Stomach (tissue), 9 donors: ENCODE data around the gene PLCXD1. TPM values are rescaled to one million over a fixed set of nuclear protein-coding genes. Genes with fewer than 3 reads are reported as not detected.

ENCODE experiments used
- DNase-seq, 2 donors: peaks; one replicate each; pipeline versions ENCODE4 v3.0.0 to v3.0.0-alpha.2; 2013 to 2019
- H3K27ac ChIP-seq, 5 donors: fragments of 200-600 bp in 4 of 5; sonication (generic) in 4 of 5; one replicate each; pipeline ENCODE4 v1.5.1; 2013 to 2019; ENCODE audit warnings: mild to moderate bottlenecking in 1 of 5, moderate library complexity in 1 of 5
- H3K27me3 ChIP-seq, 3 donors: fragments of 200-600 bp; sonication (generic); one replicate each; pipeline ENCODE4 v1.5.1; 2017 to 2019; ENCODE audit warnings: mixed run types in 1 of 3
- H3K36me3 ChIP-seq, 4 donors: fragments of 200-600 bp; sonication (generic); 1 replicate in 3 of 4; 2 replicates in 1 of 4; pipeline ENCODE4 v1.5.1; 2016 to 2019
- H3K4me1 ChIP-seq, 4 donors: fragments of 200-600 bp; sonication (generic); one replicate each; pipeline ENCODE4 v1.5.1; 2016 to 2019
- H3K4me3 ChIP-seq, 4 donors: fragments of 200-600 bp; sonication (generic) in 3 of 4; one replicate each; pipeline ENCODE4 v1.5.1; 2016 to 2019; ENCODE audit warnings: mild to moderate bottlenecking in 1 of 4
- H3K9me3 ChIP-seq, 4 donors: fragments of 200-600 bp; sonication (generic); one replicate each; pipeline ENCODE4 v1.5.1; 2016 to 2019
- EP300 ChIP-seq: sonication (generic); formaldehyde crosslinking; IDR thresholded peaks from one replicate; pipeline ENCODE4 v1.6.1; 2017; ENCODE audit warnings: antibody characterized with exemption
- POLR2A ChIP-seq, 4 donors: fragments of 450-650 bp; IDR thresholded peaks; one replicate each; pipeline ENCODE4 v1.6.1; 2016; ENCODE audit warnings: antibody characterized with exemption in 4 of 4, control low read depth in 2 of 4, mild to moderate bottlenecking in 1 of 4, moderate library complexity in 1 of 4
- POLR2AphosphoS5 ChIP-seq, 3 donors: sonication (generic); formaldehyde crosslinking; IDR thresholded peaks; one replicate each; pipeline ENCODE4 v1.6.1; 2016; ENCODE audit warnings: antibody characterized with exemption in 3 of 3
- WGBS, 5 donors: extraction: QIAGEN DNeasy Blood & Tissue Kit in 3 of 5; methylation state at CpG; one replicate each; pipeline versions ENCODE4 v1.1.5 to v1.1.7; 2013 to 2018; 5-methylcytosine and 5-hydroxymethylcytosine counted together
- intact Hi-C: fragments of 100-400 bp; cut with DNase I; formaldehyde crosslinking; loops from one replicate; pipeline ENCODE4 v1.15.1; 2023; ENCODE audit warnings: low total_unique reads
- polyA plus RNA-seq, 3 donors: library from polyadenylated mRNA; stranded (reverse); fragments of 200-250 nt; gene quantifications; one replicate each; pipeline ENCODE4 v1.2.3, GENCODE V29; 2013
- total RNA-seq, 5 donors: library from RNA; depleted of rRNA; stranded (reverse); fragments of >200 nt; gene quantifications; one replicate each; pipeline versions ENCODE4 v1.1.0 to v1.2.3, GENCODE V29; 2014 to 2016
- TF ChIP-seq, protein P1 (sequence below), 7 experiments: fragments of 450-650 bp in 4 of 7; fragments of 200-600 bp in 3 of 7; sonication (generic) in 3 of 7; IDR thresholded peaks; one replicate each; pipeline ENCODE4 v1.5.1; 2016 to 2019; ENCODE audit warnings: antibody characterized with exemption in 7 of 7, control low read depth in 2 of 7, mild to moderate bottlenecking in 1 of 7
- donor health status: healthy with polysubstance abuse.
- donor health status: Bipolar disorder and iron deficiency.
- donor health status: healthy.

The PLCXD1 gene
- total and polyA plus RNA-seq, 8 donors, result 8.4 to 114 (median 23.4) TPM

DNA sequence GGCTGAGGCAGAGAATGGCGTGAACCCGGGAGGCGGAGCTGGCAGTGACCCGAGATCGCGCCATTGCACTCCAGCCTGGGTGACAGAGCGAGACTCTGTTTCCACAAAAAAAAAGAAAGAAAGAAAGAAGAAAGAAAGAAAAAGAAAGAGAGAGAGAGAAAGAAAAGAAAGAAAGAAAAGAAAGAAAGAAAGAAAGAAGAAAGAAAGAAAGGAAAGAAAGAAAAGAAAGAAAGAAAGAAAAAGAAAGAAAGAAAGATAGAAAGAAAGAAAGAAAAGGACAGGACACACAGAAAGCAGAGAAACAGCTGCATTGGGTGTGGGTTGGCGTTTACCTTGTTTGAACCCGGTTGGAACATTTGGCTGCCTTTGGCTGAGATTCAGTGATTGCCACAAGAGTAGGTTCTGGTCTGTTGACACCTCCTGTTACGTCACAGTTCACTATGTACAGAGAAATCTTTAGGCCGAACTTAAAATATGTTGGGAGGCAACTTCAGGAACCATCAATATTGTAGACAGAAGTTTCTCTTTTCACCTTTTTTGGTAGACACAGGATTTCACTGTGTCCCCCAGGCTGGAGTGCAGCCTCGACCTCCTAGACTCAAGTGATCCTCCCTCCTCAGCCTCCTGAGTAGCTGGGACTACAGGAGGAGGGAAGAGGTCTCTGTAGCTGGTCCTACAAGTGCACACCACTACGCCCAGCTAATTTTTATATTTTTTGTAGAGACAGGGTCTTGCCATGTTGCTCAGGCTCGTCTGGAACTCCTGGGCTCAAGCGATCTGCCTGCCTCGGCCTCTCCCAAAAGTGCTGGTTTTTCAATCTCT, 16.3 kb upstream of the PLCXD1 start:
- intact Hi-C loops, result no loop called here
- TF ChIP-seq, protein P1, sequence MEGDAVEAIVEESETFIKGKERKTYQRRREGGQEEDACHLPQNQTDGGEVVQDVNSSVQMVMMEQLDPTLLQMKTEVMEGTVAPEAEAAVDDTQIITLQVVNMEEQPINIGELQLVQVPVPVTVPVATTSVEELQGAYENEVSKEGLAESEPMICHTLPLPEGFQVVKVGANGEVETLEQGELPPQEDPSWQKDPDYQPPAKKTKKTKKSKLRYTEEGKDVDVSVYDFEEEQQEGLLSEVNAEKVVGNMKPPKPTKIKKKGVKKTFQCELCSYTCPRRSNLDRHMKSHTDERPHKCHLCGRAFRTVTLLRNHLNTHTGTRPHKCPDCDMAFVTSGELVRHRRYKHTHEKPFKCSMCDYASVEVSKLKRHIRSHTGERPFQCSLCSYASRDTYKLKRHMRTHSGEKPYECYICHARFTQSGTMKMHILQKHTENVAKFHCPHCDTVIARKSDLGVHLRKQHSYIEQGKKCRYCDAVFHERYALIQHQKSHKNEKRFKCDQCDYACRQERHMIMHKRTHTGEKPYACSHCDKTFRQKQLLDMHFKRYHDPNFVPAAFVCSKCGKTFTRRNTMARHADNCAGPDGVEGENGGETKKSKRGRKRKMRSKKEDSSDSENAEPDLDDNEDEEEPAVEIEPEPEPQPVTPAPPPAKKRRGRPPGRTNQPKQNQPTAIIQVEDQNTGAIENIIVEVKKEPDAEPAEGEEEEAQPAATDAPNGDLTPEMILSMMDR (IDR thresholded peaks at IDR 0.05), result no peak
- peak in 1 of 3 donors; percentile 21 for TF ChIP-seq POLR2AphosphoS5 (IDR thresholded peaks at IDR 0.05)
- TF ChIP-seq EP300, result no peak
- no peak for TF ChIP-seq POLR2A (IDR thresholded peaks at IDR 0.05)
- no peaks in the 10 kb centered on the region for H3K9me3 ChIP-seq
- H3K27ac ChIP-seq, result peak overlapping the region in 3 of 5 donors; percentile 42 to 60 (median 58)
- H3K4me3 ChIP-seq, result no peak overlapping the region
- no peaks in the 10 kb centered on the region for H3K36me3 ChIP-seq
- DNase-seq, result peak; percentile 55 to 76
- H3K4me1 ChIP-seq, result peaks cover 7 to 32% (median 27%) of the 10 kb centered on the region in 4 donors
- no peaks in the 10 kb centered on the region for H3K27me3 ChIP-seq
- 65 to 76% (median 69%) methylated on average over 16 of the region's 16 CpGs for WGBS, 5 donors

DNA sequence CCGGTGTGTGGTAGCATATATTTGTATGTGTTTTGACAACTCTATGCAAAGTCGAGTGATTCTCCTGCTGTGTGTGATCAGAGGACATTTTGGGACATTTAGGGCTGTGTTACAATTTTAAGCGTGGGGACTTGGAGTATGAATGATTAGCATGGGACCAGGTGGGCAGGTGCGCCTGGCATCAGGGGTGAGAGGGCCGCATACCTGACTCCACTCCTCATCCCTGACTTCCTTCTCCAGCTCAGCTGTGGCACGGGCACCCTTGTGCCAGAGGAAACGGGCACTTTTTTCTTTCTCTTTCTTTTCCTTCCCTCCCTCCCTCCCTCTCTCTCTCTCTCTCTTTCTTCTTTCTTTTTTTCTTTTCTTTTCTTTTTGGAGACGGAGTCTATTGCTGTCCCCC, 15.7 kb upstream of the PLCXD1 start:
- no peak overlapping the region for H3K4me3 ChIP-seq
- H3K9me3 ChIP-seq, result no peaks in the 10 kb centered on the region
- peak overlapping the region in 3 of 5 donors; percentile 11 to 58 (median 42) for H3K27ac ChIP-seq
- DNase-seq, result peak in 1 of 2 donors; percentile 13
- H3K36me3 ChIP-seq, result no peaks in the 10 kb centered on the region
- TF ChIP-seq POLR2AphosphoS5 (IDR thresholded peaks at IDR 0.05) (no peak), POLR2A (IDR thresholded peaks at IDR 0.05) (no peak), EP300 (no peak)
- TF ChIP-seq, protein P1 (IDR thresholded peaks at IDR 0.05), result no peak
- WGBS, 5 donors, result 80 to 87% (median 83%) methylated on average over 8 of the region's 8 CpGs
- peaks cover 7 to 32% (median 27%) of the 10 kb centered on the region in 4 donors for H3K4me1 ChIP-seq
- intact Hi-C loops, result no loop called here
- no peaks in the 10 kb centered on the region for H3K27me3 ChIP-seq

DNA sequence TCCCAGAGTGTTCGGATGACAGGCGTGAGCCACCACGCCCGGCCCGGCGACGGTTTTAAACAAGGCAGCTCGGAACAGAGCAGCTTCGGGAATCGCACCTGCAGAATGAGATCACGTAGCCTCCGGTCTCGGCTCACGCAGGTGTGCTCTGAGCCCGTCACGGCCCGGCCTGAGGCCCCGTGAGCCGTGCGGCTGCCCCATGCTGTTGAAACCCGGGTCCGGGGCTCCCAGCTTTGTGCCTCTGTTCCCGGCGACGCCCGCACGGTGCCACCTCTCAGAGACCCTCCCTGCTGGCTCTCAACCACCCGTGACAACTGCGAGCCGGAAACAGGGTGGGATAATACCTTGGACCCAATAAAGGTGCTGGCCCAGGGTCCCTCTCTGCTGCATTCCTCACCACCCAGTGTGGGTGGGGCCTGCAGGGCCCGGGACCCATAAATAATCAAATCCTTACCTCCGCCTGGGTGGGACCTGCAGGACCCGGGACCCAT, 13.4 kb upstream of the PLCXD1 start:
- Histone ChIP-seq H3K36me3 (no peaks in the 10 kb centered on the region), H3K27me3 (no peaks in the 10 kb centered on the region), H3K4me1 (peaks cover 7 to 15% (median 11%) of the 10 kb centered on the region in 4 donors), H3K4me3 (no peak overlapping the region), H3K9me3 (no peaks in the 10 kb centered on the region), H3K27ac (no peak overlapping the region)
- WGBS, 5 donors, result 71 to 95% (median 89%) methylated on average over 16 to 33 of the region's 33 CpGs
- TF ChIP-seq POLR2AphosphoS5 (IDR thresholded peaks at IDR 0.05) (no peak), EP300 (no peak), POLR2A (IDR thresholded peaks at IDR 0.05) (no peak)
- TF ChIP-seq, protein P1 (IDR thresholded peaks at IDR 0.05), result no peak
- intact Hi-C loops, result no loop called here
- DNase-seq, result peak in 1 of 2 donors; percentile 23

DNA sequence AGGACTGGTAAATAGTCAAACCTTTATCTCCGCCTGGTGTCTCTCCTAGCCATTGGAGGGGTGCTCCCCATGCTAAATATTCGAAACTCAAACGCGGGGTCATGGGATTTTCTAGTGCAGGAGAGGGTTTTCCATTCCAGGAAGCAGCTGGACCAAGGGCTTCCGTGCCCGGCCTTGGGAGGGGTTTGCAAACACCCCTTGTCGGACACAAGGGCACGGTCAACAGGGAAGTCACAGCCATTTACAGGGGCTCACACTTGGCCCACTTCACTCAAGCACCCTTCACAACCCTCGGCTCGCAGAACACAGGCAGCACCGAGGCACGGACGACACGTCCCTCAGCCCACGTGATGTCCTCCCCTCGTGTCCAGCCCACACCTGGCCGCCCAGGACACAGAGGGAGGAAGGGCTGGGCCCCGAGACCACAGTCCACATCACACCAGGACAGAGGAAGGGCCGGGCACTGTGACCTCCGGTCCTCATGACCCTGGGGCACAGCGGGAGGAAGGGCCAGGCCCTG, 10.3 kb upstream of the PLCXD1 start:
- Histone ChIP-seq H3K27ac (peak overlapping the region in 1 of 5 donors; percentile 11), H3K27me3 (peaks cover 0 to 6% (median 0%) of the 10 kb centered on the region in 3 donors), H3K4me1 (peaks cover 7 to 10% (median 8%) of the 10 kb centered on the region in 4 donors), H3K36me3 (no peaks in the 10 kb centered on the region), H3K4me3 (no peak overlapping the region), H3K9me3 (no peaks in the 10 kb centered on the region)
- TF ChIP-seq POLR2A (IDR thresholded peaks at IDR 0.05) (no peak), EP300 (no peak), POLR2AphosphoS5 (IDR thresholded peaks at IDR 0.05) (no peak)
- TF ChIP-seq, protein P1 (IDR thresholded peaks at IDR 0.05), result no peak
- WGBS, 5 donors, result 71 to 85% (median 82%) methylated on average over 11 to 21 of the region's 21 CpGs
- intact Hi-C loops, result no loop called here
- DNase-seq, result peak; percentile 21 to 55
